H1 (cell line): ENCODE results near the gene SKAP1. TPM values are rescaled to one million over a fixed set of nuclear protein-coding genes. Genes with fewer than 3 reads are reported as not detected.

Source experiments
- CBX5 ChIP-seq: fragments of 300-800, 300-1000 bp; sonication (generic); IDR thresholded peaks from 2 replicates; pipeline ENCODE4 v1.7.1; 2016; ENCODE audit warnings: antibody characterized with exemption, low read length, low read depth
- EZH2 ChIP-seq: fragments of 200-600 bp; sonication (generic); IDR thresholded peaks from 2 replicates; pipeline ENCODE4 v1.7.1; 2012; ENCODE audit warnings: low read depth, mild to moderate bottlenecking, moderate library complexity, low read length, inconsistent platforms; ENCODE audit not compliant: severe bottlenecking
- POLR2A ChIP-seq, 2 experiments: IDR thresholded peaks; 1 replicate in 1 of 2; 2 replicates in 1 of 2; pipeline ENCODE4 v1.6.1; 2011; ENCODE audit warnings: low read depth in 2 of 2, low read length in 2 of 2, mild to moderate bottlenecking in 2 of 2; ENCODE audit errors: control extremely low read depth in 1 of 2
- SAP30 ChIP-seq: fragments of 300-600 bp; sonication (generic); IDR thresholded peaks from 2 replicates; pipeline ENCODE4 v1.7.1; 2012; ENCODE audit warnings: low read length, moderate library complexity, mild to moderate bottlenecking, inconsistent platforms; ENCODE audit not compliant: insufficient read depth, insufficient replicate concordance
- polyA plus RNA-seq, 7 experiments: library from polyadenylated mRNA; depleted of rRNA in 3 of 7; stranded (reverse) in 5 of 7; unstranded in 2 of 7; fragments of >200 nt in 5 of 7; fragments of 200-250 nt in 2 of 7; gene quantifications; 1 replicate in 5 of 7; 2 replicates in 1 of 7; 4 replicates in 1 of 7; pipeline versions ENCODE4 v1.2.1 to v1.2.3, GENCODE V29; 2011 to 2013; ENCODE audit warnings: missing spikeins in 2 of 7, mixed read lengths in 2 of 7
- total RNA-seq: library from RNA; stranded (reverse); fragmentation: NEBNext Ultra II Directional; extraction: Animal tissue kit (Norgen Biotek cat#: 25700); gene quantifications from 2 replicates; pipeline ENCODE4 v1.2.1, GENCODE V29; 2021
- TF ChIP-seq, protein P1 (sequence below): IDR thresholded peaks from 2 replicates; pipeline ENCODE4 v1.6.1; 2012; ENCODE audit warnings: inconsistent platforms

SKAP1 gene
- total and polyA plus RNA-seq, 2 of the 8 experiments (the other 6 are each of a cell fraction or from before 2014, with no cell fraction given), result not detected

- no peak for TF ChIP-seq SAP30
- TF ChIP-seq CBX5, result no peak
- TF ChIP-seq EZH2, result no peak
- TF ChIP-seq, protein P1, sequence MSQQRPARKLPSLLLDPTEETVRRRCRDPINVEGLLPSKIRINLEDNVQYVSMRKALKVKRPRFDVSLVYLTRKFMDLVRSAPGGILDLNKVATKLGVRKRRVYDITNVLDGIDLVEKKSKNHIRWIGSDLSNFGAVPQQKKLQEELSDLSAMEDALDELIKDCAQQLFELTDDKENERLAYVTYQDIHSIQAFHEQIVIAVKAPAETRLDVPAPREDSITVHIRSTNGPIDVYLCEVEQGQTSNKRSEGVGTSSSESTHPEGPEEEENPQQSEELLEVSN, result no peak
- TF ChIP-seq POLR2A (IDR thresholded peaks at IDR 0.05; ENCODE audit: control extremely low read depth in 1 of 2, low read depth in 2 of 2, low read length in 2 of 2), result no peak
These were observed 13.0 kb downstream of the SKAP1 start (continued) for GRCh38 chr17:48416971-48417370.
